Activated CD8-positive, alpha-beta memory T cell treated with anti-CD3 and anti-CD28 coated beads, Interleukin-2, amount 50 U/mL, for 1 hour (primary cell): ENCODE results near the gene TPSAB1.

Source experiments
- DNase-seq: peaks from one replicate; pipeline ENCODE4 v3.0.0-alpha.2; 2020; ENCODE audit errors: extremely low read depth

TPSAB1 gene

DNA sequence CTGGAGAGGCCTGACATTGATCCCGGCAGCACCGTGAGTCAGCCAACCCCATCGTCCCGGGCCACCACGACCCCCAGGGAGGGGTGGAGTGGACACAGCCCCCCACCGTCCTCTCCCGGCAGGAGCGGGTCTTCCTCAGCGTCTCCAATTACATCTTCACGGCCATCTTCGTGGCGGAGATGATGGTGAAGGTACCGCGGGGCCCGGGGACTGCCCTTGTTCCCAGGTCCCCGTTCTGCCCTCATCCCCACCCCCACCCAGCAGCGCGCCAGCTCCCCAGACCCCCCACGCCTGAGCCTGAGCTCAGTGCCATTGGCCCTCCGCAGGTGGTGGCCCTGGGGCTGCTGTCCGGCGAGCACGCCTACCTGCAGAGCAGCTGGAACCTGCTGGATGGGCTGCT, 30.0 kb upstream of the TPSAB1 start:
- DNase-seq = no peak

DNA sequence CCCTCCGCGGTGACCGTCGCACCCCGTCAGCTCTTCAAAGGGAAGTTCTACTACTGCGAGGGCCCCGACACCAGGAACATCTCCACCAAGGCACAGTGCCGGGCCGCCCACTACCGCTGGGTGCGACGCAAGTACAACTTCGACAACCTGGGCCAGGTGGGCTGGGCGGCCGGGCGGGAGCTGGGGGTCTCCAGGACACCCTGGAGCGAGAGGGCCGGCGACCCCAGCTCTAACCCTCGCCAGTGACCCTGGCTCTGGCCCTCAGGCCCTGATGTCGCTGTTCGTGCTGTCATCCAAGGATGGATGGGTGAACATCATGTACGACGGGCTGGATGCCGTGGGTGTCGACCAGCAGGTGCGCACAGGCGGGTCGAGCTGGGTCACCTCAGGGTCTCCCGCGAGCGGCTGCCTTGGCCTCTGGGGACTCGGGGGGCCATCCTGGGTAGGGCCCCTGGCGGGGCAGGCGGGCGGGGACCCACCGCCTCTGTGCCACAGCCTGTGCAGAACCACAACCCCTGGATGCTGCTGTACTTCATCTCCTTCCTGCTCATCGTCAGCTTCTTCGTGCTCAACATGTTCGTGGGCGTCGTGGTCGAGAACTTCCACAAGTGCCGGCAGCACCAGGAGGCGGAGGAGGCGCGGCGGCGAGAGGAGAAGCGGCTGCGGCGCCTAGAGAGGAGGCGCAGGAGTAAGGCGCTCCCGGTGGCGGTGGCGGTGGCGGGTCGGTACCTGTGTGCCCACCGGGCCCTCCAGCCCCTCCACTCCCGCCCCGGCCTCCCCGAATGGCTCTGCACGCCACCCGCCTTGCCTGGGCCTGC, 28.8 kb upstream of the TPSAB1 start:
- DNase-seq = no peak

DNA sequence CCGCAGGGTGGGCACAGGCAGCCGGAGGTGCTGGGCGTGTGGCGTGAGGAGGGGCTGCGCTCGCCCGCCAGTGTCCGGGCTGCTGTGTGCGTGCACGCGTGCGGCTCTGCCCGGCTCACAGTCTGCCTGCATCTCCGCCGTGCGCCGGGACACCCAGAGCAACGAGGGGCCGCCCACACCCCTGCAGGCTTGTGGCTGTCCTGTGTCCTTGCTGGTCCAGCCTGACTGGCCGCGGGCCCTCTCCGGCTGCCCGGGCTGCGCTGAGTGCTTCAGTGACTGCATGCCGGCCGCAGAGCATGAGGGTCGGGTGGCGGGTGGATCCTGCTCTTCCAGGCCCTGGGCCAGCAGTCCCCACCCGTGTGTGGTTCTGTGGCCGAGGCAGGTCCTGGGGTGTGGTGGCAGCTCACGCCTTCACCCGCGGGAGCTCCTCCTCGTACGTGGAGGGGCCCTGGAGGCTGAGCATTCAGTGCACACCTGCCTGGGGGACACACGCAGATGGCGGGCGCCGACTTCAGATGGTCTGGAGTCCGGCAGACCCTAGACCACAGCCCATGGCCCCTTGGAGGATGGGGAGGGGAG, 27.8 kb upstream of the TPSAB1 start:
- DNase-seq = no peak

DNA sequence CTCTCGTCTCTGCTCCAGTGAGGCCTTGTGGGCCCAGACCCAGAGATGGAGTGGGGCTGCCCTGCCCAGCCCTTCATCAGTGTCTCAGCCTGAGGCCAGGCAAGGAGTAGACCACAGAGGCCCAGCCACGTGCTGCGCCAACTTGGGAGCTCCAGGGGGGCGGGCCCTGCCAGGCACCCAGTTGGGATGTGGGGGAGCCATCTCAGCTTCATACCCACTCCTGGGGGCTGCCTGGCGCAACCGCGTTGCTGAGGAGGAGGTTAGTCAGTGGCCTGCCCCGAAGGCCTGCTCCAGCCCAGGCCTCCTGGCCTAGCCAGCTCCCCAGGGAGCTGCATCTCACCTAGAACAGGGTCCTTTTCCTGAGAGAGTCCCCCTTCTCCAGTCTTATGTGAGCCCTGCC, 27.3 kb upstream of the TPSAB1 start:
- no peak for DNase-seq

DNA sequence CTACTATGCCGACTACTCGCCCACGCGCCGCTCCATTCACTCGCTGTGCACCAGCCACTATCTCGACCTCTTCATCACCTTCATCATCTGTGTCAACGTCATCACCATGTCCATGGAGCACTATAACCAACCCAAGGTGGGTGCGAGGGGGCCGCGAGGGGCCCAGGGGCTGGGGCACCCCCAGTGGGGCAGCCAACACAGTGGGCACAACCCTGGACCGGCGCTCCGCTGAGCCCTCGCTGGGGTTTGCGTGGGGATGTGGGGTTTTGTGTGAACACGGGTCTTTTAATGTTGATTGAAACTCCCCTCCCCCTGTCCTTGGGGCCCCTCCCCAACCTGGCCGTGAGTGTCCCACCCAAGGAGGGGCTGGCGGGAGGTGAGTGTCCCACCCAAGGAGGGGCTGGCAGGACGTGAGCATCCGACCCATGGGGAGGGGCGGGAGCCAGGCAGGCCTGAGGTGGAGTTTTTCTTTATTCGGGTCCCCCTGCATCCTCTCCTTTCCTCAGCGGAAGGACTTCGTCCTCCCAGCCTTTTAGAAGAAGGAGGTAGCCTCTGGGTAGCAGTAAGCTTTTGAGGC, 26.6 kb upstream of the TPSAB1 start:
- no peak for DNase-seq

DNA sequence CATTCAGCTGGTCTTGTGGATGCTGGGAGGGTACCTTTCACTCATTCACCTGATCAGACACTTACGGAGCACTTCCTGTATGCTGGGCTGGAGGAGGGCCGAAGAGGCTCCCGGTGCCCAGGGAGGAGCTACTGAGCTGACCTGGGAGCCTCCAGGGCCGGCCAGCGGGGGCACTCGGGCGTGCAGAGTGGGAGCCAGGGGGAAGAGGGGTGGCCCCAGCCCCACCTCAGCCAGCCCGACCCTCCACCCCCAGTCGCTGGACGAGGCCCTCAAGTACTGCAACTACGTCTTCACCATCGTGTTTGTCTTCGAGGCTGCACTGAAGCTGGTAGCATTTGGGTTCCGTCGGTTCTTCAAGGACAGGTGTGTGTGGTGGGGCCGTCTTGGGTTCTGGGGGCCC, 25.8 kb upstream of the TPSAB1 start:
- no peak for DNase-seq

DNA sequence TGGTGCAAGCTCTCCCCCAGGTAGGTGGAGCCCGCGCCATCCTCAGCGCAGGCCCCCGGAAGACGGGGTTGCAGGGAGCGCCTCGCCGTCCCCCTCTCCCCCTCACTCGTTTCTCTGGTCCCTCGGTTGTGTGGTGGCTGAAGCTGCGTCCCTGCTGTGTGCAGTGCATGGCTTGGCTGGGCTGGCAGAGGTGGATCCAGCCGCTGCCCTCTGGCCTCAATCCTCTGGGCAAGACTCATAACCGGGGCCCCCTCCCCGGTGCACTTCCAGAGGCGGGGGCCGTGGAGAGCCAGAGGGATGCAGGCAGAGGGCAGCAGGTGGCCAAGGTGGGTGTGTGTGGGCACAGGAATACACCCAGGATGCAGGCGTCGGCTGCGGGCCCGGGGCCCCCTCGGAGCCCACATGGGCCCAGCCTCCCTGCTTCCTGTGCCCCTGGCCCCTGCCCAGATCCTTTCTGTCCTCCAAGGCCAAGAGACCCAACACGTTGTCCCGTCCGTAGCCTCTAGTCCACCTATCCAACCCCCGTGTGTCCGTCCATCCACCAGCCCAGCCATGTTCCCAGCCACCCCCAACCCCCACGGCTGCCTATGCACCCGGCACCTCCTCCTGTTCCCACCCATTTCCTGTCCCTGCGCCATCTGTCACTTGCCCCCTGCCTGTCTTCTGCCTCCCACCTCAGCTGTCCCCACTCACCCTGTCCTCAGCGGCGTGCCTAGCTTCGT, 24.8 kb upstream of the TPSAB1 start:
- no peak for DNase-seq

DNA sequence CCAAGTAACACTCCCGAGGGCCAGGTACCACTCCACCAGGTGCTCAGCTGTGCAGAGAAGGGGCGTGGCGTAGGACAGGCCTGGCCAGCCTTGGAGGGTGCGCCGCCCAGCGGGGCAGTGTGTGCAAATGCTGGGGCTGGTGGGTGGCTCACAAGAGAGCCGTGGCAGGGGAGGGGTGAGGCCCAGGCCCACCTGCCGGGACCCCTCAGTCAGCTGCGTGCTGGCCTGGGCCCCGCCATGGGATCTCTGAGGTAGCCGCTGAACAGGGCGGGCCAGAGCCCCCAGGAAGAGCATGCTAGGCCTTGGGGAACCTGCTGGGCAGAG, 24.2 kb upstream of the TPSAB1 start:
- no peak for DNase-seq

DNA sequence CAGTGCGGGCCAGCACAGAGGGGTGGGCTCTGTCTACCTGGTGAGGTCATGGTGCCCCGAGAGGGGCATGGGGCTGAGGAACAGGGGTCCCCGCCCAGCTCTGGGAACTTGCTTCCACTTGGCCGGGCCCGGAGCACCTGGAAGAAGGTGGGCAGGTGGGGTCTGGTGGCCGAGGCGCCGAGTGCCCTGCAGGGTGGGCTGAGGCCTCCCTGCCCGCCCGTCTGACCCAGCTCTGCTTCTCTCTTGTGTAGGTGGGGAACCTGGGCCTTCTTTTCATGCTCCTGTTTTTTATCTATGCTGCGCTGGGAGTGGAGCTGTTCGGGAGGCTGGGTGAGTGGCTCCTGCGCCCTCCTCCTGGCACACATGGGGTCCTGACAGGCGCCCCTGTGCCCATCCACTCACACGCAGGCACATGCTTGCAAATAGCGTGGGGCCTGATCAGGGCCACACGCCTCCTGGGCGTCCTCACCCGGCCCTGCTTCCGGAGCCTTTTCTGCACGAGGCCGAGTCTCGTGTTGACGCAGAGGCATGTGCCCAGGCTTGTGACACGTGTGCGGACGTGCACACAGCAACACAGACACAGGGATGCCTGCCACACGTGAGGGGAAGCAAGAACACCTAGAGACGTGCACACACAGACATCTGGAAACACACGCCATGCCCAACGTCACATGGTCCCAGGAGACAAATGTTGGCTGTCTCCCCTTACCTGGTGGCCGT, 23.7 kb upstream of the TPSAB1 start:
- DNase-seq = no peak

DNA sequence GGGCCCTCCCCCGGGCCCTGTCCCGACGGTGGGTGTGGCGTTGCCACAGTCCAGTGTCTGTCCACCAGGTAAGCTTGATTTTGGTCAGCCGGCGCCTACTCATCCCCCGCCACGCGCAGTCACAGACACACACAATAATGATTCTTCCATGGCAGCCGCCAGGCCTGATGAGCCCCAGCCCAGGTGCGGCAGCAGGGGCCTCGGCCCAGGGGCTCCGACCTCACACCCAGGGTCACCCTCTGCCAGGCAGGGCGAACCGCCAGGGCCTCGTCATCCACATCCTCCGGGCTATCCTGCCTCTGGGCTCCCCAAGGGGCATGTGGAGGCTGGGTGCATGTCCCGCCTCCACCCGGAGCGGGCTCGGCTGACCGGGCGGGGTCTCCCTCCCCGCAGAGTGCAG, 23.0 kb upstream of the TPSAB1 start:
- DNase-seq = no peak

DNA sequence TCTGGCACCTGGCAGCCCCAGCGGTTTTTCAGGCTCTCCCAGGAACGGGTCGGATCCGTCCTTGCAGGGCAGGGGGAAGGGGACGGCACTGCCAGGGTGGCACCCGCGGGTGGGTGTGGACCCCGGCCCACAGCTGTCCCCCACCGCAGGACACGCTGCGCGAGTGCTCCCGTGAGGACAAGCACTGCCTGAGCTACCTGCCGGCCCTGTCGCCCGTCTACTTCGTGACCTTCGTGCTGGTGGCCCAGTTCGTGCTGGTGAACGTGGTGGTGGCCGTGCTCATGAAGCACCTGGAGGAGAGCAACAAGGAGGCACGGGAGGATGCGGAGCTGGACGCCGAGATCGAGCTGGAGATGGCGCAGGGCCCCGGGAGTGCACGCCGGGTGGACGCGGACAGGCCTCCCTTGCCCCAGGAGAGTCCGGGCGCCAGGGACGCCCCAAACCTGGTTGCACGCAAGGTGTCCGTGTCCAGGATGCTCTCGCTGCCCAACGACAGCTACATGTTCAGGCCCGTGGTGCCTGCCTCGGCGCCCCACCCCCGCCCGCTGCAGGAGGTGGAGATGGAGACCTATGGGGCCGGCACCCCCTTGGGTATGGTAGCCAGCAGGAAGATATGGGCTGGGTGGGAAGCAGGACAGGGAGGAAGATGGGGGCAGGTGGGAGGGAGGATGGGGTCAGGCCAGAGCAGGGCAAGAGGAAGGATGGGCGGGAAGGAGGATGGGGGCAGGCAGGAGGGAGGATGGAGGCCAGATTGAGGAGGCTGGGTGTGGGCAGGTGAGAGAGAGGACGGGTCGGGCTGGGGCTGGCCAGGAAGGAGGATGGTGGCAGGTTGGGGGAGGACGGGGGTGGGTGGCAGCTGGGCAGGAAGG, 22.2 kb upstream of the TPSAB1 start:
- DNase-seq = no peak

DNA sequence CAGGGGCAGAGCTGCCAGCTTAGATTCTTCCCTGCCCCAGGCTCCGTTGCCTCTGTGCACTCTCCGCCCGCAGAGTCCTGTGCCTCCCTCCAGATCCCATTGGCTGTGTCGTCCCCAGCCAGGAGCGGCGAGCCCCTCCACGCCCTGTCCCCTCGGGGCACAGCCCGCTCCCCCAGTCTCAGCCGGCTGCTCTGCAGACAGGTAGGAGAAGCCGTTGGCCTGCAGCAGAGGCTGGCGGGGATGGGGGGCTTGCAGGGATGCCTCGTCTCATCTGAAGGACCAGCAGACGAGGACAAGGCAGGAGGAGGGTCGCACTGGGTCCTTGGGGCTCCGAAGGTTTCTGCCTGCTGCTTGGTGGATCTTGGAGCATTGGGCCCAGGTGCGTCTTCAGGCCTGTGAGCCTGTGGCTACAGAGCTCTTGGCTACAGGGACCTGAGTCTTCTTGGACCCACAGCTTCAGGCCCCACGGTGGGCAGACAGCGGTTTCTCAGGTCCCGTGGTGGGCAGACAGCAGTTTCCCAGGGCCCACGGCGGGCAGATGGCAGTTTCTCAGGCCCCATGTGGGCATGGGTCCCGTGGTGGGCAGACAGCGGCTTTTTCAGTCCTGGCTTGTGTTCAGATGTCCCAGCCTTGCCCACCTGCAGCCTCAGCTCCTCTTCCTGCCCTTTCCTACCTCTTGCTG, 21.4 kb upstream of the TPSAB1 start:
- DNase-seq = no peak

DNA sequence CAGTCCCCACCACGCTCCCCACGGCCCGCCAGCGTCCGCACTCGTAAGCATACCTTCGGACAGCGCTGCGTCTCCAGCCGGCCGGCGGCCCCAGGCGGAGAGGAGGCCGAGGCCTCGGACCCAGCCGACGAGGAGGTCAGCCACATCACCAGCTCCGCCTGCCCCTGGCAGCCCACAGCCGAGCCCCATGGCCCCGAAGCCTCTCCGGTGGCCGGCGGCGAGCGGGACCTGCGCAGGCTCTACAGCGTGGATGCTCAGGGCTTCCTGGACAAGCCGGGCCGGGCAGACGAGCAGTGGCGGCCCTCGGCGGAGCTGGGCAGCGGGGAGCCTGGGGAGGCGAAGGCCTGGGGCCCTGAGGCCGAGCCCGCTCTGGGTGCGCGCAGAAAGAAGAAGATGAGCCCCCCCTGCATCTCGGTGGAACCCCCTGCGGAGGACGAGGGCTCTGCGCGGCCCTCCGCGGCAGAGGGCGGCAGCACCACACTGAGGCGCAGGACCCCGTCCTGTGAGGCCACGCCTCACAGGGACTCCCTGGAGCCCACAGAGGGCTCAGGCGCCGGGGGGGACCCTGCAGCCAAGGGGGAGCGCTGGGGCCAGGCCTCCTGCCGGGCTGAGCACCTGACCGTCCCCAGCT, 20.3 kb upstream of the TPSAB1 start:
- no peak for DNase-seq

DNA sequence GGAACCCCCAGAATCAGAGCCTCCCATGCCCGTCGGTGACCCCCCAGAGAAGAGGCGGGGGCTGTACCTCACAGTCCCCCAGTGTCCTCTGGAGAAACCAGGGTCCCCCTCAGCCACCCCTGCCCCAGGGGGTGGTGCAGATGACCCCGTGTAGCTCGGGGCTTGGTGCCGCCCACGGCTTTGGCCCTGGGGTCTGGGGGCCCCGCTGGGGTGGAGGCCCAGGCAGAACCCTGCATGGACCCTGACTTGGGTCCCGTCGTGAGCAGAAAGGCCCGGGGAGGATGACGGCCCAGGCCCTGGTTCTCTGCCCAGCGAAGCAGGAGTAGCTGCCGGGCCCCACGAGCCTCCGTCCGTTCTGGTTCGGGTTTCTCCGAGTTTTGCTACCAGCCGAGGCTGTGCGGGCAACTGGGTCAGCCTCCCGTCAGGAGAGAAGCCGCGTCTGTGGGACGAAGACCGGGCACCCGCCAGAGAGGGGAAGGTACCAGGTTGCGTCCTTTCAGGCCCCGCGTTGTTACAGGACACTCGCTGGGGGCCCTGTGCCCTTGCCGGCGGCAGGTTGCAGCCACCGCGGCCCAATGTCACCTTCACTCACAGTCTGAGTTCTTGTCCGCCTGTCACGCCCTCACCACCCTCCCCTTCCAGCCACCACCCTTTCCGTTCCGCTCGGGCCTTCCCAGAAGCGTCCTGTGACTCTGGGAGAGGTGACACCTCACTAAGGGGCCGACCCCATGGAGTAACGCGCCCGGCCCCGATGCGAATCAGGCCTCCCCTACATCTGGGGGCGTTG, 19.5 kb upstream of the TPSAB1 start:
- DNase-seq = no peak

DNA sequence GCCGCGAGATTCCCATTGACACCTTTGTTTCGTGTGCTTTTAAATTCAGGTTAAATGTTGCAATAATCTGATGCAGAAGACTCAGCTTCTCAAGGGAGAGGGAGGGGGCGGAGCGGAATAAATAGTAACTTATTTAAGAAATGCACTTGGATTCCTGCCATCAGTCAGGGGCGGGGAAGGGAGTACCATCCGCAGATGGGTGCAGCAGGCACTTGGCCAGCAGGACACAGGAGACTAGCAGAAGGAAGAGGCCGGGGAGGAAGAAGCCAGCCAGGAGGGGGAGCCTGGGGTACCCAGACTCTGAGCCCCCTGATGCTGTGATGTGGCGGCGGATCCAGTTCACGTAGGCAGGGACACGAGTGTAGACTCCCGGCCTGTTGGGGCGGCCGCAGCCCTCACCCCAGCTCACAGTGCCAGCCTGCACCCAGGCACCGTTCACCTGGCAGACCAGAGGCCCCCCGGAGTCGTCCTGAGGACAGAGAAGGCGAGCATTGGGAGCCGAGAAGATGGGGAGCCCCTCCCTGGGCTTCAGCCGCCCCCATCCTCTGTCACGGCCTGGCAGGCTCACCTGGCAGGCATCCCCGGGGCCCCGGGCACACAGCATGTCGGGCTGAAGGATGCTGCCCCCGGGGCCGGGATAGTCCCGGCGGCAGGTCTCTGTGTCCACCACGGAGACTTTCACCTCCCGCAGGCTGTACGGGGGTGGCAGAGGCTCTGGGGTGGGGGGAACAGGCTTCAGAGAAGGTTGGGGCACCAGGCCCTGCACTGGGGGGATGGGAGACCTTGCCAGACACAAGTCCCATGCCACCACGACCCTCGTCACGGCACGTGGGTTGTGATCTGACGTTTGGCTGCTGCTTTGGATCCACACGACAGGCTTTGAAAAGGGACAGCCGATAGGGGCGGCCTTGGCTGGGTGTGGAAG, 18.6 kb upstream of the TPSAB1 start:
- DNase-seq = no peak

DNA sequence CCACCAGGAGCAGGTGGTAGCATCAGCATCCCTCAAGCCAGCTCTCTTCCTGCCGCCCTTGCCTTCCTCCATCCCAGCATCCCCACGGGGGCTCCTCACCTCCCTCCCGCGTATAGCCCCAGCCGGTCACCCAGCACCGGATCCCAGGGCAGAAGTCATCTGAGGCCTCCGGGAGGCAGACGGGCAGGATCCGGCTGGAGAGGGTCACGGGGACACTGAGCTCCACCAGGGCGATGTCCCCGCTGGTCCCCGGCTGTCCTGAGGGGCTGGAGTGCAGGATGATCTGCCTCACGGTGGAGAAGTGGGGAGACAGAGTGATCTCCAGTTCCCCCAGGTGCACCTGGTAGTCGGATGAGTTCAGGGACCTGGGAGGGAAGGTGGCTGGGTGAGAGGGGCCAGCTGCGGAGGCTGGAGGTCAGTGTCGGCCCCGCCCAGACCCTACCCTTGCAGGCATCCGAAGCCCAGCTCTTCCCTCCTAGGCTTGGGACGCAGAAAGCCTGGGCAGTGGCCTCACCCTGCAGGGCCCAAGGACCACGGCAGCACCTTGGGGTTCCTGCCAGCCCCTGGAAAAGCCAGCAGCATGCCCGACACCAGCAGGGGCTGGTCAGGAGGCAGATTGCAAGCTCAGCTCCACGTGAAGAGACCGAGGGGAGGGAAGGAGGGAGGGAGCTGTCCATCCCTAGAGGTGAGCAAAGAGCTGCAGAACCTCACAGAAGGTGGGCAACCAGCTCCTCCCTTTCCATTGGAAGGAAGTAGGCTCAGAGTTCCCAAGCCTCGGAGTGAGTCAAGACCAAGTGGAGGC, 17.8 kb upstream of the TPSAB1 start:
- no peak for DNase-seq
